ENCODE measurements around the gene SLC4A7.

DNA sequence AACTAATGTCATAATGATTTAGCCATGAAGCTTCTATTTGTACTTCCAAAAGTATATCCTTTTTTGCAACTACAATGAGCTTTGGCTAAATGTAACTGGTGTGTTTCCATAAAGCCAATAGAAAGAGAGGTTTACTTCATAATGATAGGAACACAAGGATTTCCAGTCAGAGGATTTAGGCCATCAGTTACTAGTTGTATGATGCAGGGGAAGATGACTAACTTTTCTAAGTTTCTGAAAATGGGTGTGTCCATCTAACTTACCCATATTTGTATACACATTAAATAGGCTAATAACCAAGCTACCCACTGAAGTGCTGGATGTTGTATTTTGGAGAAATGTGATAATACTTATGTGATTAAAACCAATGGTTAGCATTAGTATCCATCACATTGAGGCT is 55.7 kb downstream of the SLC4A7 start:
- TF ChIP-seq, protein P1, sequence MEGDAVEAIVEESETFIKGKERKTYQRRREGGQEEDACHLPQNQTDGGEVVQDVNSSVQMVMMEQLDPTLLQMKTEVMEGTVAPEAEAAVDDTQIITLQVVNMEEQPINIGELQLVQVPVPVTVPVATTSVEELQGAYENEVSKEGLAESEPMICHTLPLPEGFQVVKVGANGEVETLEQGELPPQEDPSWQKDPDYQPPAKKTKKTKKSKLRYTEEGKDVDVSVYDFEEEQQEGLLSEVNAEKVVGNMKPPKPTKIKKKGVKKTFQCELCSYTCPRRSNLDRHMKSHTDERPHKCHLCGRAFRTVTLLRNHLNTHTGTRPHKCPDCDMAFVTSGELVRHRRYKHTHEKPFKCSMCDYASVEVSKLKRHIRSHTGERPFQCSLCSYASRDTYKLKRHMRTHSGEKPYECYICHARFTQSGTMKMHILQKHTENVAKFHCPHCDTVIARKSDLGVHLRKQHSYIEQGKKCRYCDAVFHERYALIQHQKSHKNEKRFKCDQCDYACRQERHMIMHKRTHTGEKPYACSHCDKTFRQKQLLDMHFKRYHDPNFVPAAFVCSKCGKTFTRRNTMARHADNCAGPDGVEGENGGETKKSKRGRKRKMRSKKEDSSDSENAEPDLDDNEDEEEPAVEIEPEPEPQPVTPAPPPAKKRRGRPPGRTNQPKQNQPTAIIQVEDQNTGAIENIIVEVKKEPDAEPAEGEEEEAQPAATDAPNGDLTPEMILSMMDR (conservative IDR thresholded peaks at IDR 0.05; ENCODE audit: low read length) = no peak
- TF ChIP-seq EZH2phosphoT487 (IDR thresholded peaks at IDR 0.05; ENCODE audit: borderline replicate concordance) = no peak

All from Loucy (cell line).